WERI-Rb-1 (cell line): Measurements from ENCODE around the gene FAM184B.

Source experiments
- DNase-seq: peaks from one replicate; pipeline ENCODE4 v3.0.0-alpha.2; 2020
- H3K27ac ChIP-seq: fragments of 250-450 bp; sonication (Bioruptor Pico); 2 replicates; pipeline ENCODE4 v1.5.1; 2020; ENCODE audit warnings: mild to moderate bottlenecking, moderate library complexity
- H3K27me3 ChIP-seq: fragments of 250-450 bp; sonication (Bioruptor Pico); 2 replicates; pipeline ENCODE4 v1.5.1; 2021; ENCODE audit warnings: mild to moderate bottlenecking, low read depth, moderate library complexity; ENCODE audit not compliant: insufficient read depth, severe bottlenecking
- H3K36me3 ChIP-seq: fragments of 250-450 bp; sonication (Bioruptor Pico); 2 replicates; pipeline ENCODE4 v1.5.1; 2020; ENCODE audit warnings: mild to moderate bottlenecking, moderate library complexity
- H3K4me3 ChIP-seq: 2 replicates; pipeline ENCODE4 v1.5.1; 2011; ENCODE audit warnings: low read depth, mild to moderate bottlenecking, control low read depth, low read length
- H3K9me3 ChIP-seq: fragments of 250-450 bp; sonication (Bioruptor Pico); 2 replicates; pipeline ENCODE4 v1.5.1; 2021; ENCODE audit warnings: mild to moderate bottlenecking, moderate library complexity; ENCODE audit not compliant: severe bottlenecking
- CTCF ChIP-seq: IDR thresholded peaks from 2 replicates; pipeline ENCODE4 v1.5.1; 2011; ENCODE audit warnings: low read depth, mild to moderate bottlenecking, control low read depth, inconsistent platforms, low read length

The FAM184B gene

DNA sequence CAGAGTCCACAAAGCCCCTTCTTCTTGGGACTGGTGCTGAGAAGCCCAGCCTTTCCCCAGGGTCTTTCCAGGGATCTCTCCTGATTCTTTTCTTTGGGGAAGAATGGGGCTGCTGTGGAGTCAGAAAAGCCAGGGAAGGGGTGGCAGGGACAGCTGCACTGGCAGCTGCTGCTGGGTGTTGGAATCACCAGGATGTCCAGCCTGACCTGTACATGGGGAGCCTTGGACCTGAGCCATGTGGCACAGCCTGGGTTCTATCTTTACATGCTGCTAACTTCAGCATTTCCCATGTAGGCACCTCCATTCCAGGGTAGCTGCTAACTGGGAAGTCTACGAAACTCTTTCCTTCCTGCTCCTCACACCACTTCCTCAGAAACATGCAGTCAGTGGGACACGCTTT is 131.0 kb downstream of the FAM184B start:
- H3K27ac ChIP-seq = no peak overlapping the region
- no peak for TF ChIP-seq CTCF
- H3K9me3 ChIP-seq = no peaks in the 10 kb centered on the region
- no peak overlapping the region for H3K4me3 ChIP-seq
- H3K27me3 ChIP-seq = no peaks in the 10 kb centered on the region
- no peaks in the 10 kb centered on the region for H3K36me3 ChIP-seq
- DNase-seq = no peak

DNA sequence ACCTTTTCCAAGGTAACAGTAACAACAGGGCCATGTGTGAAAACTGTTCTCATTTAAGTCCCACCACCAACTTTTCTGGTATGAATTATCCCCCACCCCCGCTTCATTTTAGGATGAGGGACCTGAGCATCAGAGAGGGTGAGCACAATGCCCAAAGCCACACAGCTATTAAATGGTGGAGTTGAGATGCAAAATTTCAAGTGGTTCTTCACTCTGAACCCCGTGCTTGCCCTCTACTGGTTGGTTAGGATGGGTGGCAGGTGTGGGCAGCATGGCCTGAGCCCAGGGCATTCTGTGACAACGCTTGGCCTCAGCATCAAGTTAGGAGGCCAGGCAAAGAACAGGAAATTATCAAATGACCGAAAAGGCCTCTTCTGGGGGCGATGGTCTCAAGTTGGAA is 133.5 kb downstream of the FAM184B start:
- Histone ChIP-seq H3K27me3 (no peaks in the 10 kb centered on the region), H3K9me3 (no peaks in the 10 kb centered on the region), H3K27ac (no peak overlapping the region), H3K4me3 (no peak overlapping the region), H3K36me3 (no peaks in the 10 kb centered on the region; the same call in 1 of the 2 replicates)
- DNase-seq = no peak
- TF ChIP-seq CTCF = no peak; the same call in 1 of the 2 replicates

DNA sequence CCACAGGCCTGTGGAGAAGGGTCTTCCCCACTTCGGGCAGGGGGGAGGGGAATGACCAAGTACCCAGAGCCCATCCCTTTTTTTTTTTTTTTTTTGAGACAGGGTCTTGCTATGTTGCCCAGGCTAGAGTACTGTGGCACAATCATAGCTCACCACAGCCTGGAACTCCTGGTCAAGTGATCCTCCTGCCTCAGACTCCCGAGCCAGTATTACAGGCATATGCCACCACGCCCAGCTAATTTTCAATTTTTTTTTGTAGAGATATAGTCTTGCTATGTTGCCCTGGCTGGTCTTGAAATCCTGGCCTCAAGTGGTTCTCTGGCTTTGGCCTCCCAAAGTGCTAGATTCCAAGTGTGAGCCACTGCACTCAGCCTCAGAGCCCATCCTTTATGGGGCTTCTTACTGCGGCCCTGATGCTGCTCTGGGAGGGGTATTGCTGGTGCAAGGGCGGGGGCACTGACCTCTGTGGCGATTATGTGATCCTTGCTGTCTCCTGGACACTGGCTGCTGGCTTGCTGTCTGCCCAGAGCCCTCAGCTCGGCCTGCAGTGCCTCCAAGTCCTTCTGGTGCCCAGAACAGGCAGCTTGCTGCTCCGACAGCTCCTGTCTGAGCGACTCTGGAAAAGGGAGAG is 134.1 kb downstream of the FAM184B start:
- no peak for DNase-seq
- H3K27ac ChIP-seq = no peak overlapping the region
- no peak overlapping the region for H3K4me3 ChIP-seq
- H3K9me3 ChIP-seq = no peaks in the 10 kb centered on the region
- no peaks in the 10 kb centered on the region; the same call in none of the 2 replicates for H3K36me3 ChIP-seq
- TF ChIP-seq CTCF = no peak
- no peaks in the 10 kb centered on the region for H3K27me3 ChIP-seq

- DNase-seq = no peak
- Histone ChIP-seq H3K36me3 (no peaks in the 10 kb centered on the region; the same call in none of the 2 replicates), H3K4me3 (no peak overlapping the region), H3K27ac (no peak overlapping the region), H3K27me3 (no peaks in the 10 kb centered on the region), H3K9me3 (no peaks in the 10 kb centered on the region)
- TF ChIP-seq CTCF = no peak
Measured at GRCh38 chr4:17646693-17647092, 134.7 kb downstream of the FAM184B start.

DNA sequence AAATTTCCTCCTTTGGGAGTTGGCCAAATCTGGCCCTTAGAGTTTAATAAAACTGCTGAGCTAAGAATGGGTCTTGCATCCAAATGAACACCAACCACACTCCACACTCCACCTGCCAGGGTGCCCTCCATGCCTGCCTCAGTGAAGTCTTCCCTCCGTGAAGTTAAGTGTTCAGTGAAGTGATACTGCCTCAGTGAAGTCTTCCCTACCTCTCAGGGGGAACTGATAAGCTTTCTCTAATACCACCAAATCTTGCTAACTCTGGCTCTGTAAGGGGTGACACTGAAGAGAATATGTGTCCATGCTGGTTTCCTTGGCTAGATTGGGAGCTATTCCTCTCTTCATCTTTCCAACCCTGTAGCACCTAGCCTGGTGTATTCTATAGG is 139.0 kb downstream of the FAM184B start:
- no peak for DNase-seq
- peaks cover 11% of the 10 kb centered on the region for H3K36me3 ChIP-seq
- no peak overlapping the region for H3K4me3 ChIP-seq
- no peaks in the 10 kb centered on the region for H3K9me3 ChIP-seq
- no peaks in the 10 kb centered on the region for H3K27me3 ChIP-seq
- no peak overlapping the region for H3K27ac ChIP-seq
- TF ChIP-seq CTCF = no peak

- no peaks in the 10 kb centered on the region for H3K27me3 ChIP-seq
- no peaks in the 10 kb centered on the region for H3K9me3 ChIP-seq
- H3K4me3 ChIP-seq = no peak overlapping the region
- DNase-seq = no peak
- H3K36me3 ChIP-seq = peaks cover 33% of the 10 kb centered on the region
- no peak for TF ChIP-seq CTCF
- H3K27ac ChIP-seq = no peak overlapping the region
Measured at GRCh38 chr4:17639136-17639535, 142.3 kb downstream of the FAM184B start.
